ENCODE results near the gene PPP1R3D. TPM values are rescaled to one million over a fixed set of nuclear protein-coding genes. Genes with fewer than 3 reads are reported as not detected.
"Not testable (repeated sequence)": the region's sequence is repeated elsewhere in the genome, so short reads cannot be mapped to it uniquely, and the experiment has no call there.

PPP1R3D gene, protein sequence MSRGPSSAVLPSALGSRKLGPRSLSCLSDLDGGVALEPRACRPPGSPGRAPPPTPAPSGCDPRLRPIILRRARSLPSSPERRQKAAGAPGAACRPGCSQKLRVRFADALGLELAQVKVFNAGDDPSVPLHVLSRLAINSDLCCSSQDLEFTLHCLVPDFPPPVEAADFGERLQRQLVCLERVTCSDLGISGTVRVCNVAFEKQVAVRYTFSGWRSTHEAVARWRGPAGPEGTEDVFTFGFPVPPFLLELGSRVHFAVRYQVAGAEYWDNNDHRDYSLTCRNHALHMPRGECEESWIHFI
- 16.9 TPM for total RNA-seq

DNA sequence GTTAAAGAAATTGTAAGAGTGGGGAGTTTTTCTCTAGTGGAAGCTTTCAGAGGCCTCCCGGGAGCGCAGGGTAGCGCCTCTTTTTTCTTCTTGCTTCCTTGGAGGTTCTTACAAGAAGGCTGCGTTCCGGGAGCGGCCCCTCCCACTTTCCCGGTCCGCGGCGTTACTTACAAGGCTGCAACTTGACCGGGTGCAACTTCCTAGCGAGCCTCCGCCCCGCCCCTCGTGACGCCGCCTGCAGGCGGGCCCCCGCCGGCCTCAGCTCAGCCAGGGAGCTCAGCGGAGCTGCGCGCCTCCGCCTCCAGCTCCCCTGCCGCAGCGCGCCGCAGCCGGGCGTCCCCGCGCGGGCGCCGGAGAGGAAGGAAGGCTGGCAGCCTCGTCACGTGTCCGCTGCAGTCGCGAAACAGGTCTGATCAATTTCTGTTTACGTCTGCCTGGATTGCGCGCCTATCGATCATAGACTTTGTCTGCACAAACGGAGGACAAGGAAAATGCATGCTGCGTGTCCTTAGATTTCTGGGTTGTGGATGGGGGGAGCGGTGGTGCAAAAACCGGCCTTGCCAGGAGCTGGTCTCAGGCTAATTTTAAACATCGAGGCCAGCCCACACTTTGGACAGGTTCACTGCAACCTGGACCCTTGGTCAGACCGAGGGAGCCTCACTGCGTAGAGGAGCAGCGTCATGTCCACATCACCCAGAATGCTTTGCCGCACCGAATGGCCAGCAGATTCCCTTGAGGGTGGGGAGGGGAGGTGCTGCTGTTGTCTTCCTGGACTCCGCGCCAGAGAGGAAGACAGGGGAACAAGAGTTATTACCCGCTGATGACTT lies at the start of gene PPP1R3D, which contains the start of gene FAM217B:
PPP1R3D (minus strand) TSS at position 177 of the 827 bp plus-strand sequence. CDS start 374 bp downstream, outside the sequence.
FAM217B (plus strand) TSS at position 261 of the 827 bp plus-strand sequence. CDS start 3,555 bp downstream, outside the sequence.
- DNase-seq (ENCODE audit: low spot score), result peak; percentile 98

DNA sequence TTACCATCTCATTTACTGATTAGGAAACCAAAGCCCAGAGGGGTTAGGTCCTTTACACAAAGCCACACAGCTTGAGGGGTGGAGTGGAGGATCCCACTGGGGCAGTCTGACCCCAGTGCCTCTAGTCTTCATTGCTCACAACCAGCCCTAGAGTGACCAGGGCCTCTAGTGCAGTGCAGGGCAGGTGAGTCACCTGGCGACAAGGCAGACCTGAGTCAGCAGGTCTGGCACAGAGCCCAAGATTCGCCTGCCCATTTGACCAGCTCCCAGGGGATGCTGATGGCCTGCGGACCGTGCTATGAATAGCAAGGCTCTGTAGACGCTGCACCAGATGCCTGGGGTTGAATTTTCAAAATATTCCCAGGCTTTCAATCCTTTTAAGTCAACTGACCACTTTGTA lies 48.0 kb upstream of the PPP1R3D start:
- peak; percentile 85 for DNase-seq (ENCODE audit: low spot score)

GRCh38 chr20:59987135-59987534 lies 47.0 kb upstream of the PPP1R3D start:
- no peak for DNase-seq (ENCODE audit: low spot score)

DNA sequence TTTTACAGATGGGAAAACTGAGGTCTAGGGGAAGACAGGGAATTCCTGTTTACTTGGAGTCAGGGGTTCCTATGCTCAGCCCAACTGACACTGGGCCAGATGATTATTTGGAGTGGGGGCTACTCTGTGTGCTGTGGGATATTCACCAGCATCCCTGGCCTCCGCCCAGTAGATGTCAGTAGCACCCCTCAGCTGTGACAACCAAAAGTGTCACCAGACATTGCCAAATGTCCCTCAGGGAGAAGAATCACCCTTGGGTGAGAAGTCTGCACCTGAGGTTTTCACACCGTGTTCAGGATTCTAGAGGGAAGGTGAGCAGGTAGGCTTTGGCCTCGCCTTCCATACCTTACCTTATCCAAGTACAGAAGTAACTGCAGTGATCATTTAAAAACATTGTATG lies 45.8 kb upstream of the PPP1R3D start:
- DNase-seq (ENCODE audit: low spot score), result no peak

- DNase-seq (ENCODE audit: low spot score), result no peak
Observed at GRCh38 chr20:59985164-59985563, 45.1 kb upstream of the PPP1R3D start.

GRCh38 chr20:59984541-59984940 lies 44.4 kb upstream of the PPP1R3D start:
- DNase-seq (ENCODE audit: low spot score), result no peak

- no peak for DNase-seq (ENCODE audit: low spot score)
Observed at GRCh38 chr20:59983076-59983475, 43.0 kb upstream of the PPP1R3D start.

DNA sequence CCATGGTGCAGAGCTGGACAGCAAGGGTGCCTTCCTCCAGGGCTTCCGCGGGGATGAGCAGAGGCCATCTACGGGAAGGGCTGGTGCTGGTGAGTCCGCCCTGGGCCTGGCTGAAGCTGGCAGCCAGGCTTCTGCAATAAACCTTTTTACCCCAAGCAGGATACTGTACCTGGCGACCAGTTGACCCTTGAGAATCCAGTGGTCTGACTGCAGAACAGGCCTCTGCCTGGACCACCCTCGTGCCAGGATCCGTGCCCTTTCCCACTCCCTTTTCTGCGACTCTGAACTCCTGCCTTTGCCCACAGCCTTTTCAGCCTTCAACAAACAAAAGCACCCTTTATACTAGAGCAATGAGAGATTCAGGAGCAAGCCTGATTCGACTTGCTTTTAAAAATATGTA lies 37.0 kb upstream of the PPP1R3D start:
- no peak for DNase-seq (ENCODE audit: low spot score)

GRCh38 chr20:59976156-59976782 lies 36.2 kb upstream of the PPP1R3D start:
- no peak for DNase-seq (ENCODE audit: low spot score)

DNA sequence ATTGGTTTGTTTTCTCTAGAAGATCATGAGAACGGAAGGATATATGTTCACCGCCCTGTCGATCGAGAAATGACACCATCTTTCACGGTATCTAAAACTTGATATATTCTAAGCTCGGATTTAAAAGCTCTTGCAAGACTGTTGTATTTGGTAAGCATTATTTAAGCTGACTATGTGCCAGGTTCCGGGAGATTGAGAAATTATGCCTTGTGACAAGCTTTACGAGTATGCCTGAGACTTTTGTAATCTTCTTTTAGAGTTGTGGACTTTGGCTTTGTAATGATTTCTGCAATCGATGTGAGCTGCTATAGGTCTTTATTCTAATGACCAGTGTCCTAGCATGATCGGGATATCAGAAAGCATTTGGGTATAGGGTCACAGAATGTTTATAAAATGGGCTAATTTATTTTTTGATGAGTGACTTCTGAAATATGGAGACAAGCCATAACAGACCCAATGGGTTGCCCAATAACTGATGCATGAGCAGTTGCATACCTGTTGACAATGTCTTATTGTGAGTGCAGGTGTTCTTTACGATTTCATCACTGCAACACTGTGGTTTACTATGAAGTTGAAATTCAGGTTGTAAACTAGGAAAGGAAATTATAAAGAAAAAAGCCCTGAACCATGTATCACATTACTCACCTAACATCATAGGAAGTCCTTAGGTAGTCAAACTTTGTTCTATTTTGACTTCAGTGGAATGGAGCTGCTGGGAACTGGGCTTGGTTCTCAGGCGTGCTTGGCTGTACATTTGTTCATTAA lies 32.1 kb upstream of the PPP1R3D start:
- DNase-seq (ENCODE audit: low spot score), result peak; percentile 51

GRCh38 chr20:59971428-59971827 lies 31.3 kb upstream of the PPP1R3D start:
- no peak for DNase-seq (ENCODE audit: low spot score)

- DNase-seq (ENCODE audit: low spot score), result no peak
Observed at GRCh38 chr20:59966428-59966827, 26.3 kb upstream of the PPP1R3D start.

- no peak for DNase-seq (ENCODE audit: low spot score)
Observed at GRCh38 chr20:59962155-59962554, 22.1 kb upstream of the PPP1R3D start.

DNA sequence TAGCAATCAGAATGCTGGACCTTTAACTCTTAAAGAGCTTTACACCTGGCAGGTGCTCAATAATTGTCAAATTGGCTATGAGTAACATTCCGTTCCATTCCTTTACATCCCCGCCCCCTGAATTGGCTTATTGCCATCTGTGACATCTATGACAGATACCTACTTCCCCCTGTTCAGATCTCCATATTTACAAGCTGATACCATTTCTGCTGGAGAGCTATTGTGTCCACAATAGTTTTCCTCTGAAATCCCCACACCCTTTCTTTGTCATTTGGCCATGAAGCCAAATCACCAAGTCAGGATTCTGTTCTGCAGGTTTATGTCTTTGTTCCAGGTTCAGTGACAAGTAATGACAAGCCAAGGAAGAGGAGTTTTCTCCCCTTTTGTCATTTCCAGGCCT lies 21.3 kb upstream of the PPP1R3D start:
- no peak for DNase-seq (ENCODE audit: low spot score)

GRCh38 chr20:59958626-59959025 lies 18.5 kb upstream of the PPP1R3D start:
- DNase-seq (ENCODE audit: low spot score), result no peak

DNA sequence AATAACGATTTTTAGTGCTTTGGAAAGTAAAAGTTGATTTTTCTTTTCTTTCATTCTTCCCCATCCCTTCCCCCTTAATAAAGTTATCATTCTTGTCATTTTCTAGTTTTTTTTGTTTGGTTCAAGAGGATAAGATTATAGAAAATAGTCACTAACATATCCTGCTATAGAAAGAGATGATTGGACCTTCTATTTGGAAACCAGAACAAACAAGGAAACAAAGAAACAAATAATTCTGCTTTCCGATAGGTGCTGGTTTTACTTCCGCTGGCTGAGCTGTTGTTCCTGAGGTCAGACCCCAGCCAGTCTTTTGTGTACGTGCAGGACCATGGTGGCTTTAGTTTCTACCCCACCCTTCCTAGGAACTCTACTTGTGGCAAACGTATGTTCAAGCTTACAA lies 18.0 kb upstream of the PPP1R3D start, which contains the start of gene CDH26:
CDH26 (plus strand) TSS at position 301 of the 400 bp plus-strand sequence. CDS start 304 bp downstream, outside the sequence.
- DNase-seq (ENCODE audit: low spot score), result no peak

GRCh38 chr20:59957568-59957967 lies 17.5 kb upstream of the PPP1R3D start:
- DNase-seq (ENCODE audit: low spot score), result not testable (repeated sequence)

GRCh38 chr20:59955131-59955796 lies 15.2 kb upstream of the PPP1R3D start:
- DNase-seq (ENCODE audit: low spot score), result no peak

DNA sequence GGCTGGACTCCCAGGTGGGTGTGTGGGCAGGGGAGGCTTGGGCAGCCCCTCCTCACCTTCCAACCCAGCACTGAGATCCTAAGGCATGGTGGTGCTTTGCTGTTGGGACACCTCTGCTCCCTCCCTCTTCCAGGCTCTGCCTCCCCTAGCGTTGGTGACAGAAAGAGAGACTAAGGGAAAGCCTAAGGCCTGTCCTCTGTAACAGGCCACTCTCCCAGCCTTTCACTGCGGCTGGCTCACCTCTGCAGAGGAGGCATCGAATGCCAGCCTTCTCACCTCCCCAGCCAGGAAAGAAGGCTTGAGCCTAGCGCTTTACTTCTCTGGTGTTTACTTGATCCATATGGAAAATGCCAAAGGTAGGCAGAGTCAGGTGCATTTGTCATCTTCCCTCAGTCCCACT lies 14.6 kb upstream of the PPP1R3D start:
- DNase-seq (ENCODE audit: low spot score), result no peak

DNA sequence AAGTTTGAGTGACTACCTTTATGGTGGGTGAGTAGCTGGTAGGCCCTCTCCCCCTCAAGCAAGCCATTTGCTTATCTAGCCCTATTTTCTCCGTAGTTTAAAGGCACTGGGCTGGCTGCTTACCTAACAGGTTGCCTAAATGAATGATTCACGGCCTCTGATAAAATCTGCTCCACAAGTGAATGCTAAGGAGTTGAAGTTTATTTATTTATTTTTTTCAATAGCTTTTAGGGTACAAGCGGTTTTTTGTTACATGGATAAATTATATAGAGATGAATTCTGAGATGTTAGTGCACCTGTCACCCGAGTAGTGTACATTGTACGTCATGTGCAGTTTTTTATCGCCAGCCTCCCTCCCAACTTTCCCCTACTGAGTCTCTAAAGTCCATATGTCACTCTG lies 9.8 kb upstream of the PPP1R3D start:
- DNase-seq (ENCODE audit: low spot score), result no peak

Measured in mucosa of gallbladder (tissue), 1 donor.